ENCODE data around the gene HOXC9. TPM values are rescaled to one million over a fixed set of nuclear protein-coding genes. Genes with fewer than 3 reads are reported as not detected.

Gene HOXC9
- total RNA-seq, 1 experiment from 2014 or later, result not detected

- ATAC-seq (no peak), DNase-seq (ENCODE audit: low spot score) (no peak)
- 0 out of 2 replicates have a peak, but pooled peaks have one; percentile 7 for TF ChIP-seq CTCF (IDR thresholded peaks at IDR 0.05)
- TF ChIP-seq TCF7 (CRISPR knock-in tag; IDR thresholded peaks at IDR 0.05; ENCODE audit: low read depth), result no peak
- CTCF ChIA-PET, result interaction anchor here (0.6 to 1.3 kb wide), 2 partner anchors 135 to 218 kb away, joined by 3 read pairs; no protein-coding TSS in a partner anchor
- POLR2A ChIA-PET, result no interaction called here
- Mint-ChIP-seq H3K4me3 (no peak overlapping the region), H3K27me3 (ENCODE audit: low read depth) (peaks cover 100% of the 10 kb centered on the region), H3K4me1 (peaks cover 30% of the 10 kb centered on the region), H3K36me3 (no peaks in the 10 kb centered on the region), H3K9me3 (no peaks in the 10 kb centered on the region), H3K27ac (no peak overlapping the region)
Measured at GRCh38 chr12:53982648-53983567, 17.1 kb upstream of the HOXC9 start.

GRCh38 chr12:53983568-53983949 lies 16.4 kb upstream of the HOXC9 start:
- no peak for DNase-seq (ENCODE audit: low spot score)
- no peak for ATAC-seq
- peaks cover 26% of the 10 kb centered on the region for H3K4me1 Mint-ChIP-seq
- TF ChIP-seq NR1H2 (CRISPR knock-in tag; IDR thresholded peaks at IDR 0.05) (no peak), HMGXB4 (CRISPR knock-in tag; IDR thresholded peaks at IDR 0.05) (no peak), CREM (CRISPR knock-in tag; IDR thresholded peaks at IDR 0.05) (no peak)
- no peak overlapping the region for H3K4me3 Mint-ChIP-seq
- H3K36me3 Mint-ChIP-seq, result no peaks in the 10 kb centered on the region
- no peaks in the 10 kb centered on the region for H3K9me3 Mint-ChIP-seq
- H3K27ac Mint-ChIP-seq, result no peak overlapping the region
- ChIA-PET CTCF (interaction anchor here (0.6 to 3.1 kb wide), 6 partner anchors 14 to 224 kb away, joined by 3 to 43 read pairs (median 15); partner anchors contain the start of genes HOXC5 and HOXC8), POLR2A (no interaction called here)
- H3K27me3 Mint-ChIP-seq (ENCODE audit: low read depth), result peaks cover 100% of the 10 kb centered on the region

- ATAC-seq, result no peak
- Mint-ChIP-seq H3K27ac (no peak overlapping the region), H3K27me3 (ENCODE audit: low read depth) (peaks cover 100% of the 10 kb centered on the region), H3K4me3 (no peak overlapping the region; the same call in 1 of the 2 replicates), H3K4me1 (peaks cover 26% of the 10 kb centered on the region), H3K9me3 (no peaks in the 10 kb centered on the region), H3K36me3 (no peaks in the 10 kb centered on the region)
- POLR2A ChIA-PET, result no interaction called here
- CTCF ChIA-PET, result interaction anchor here (0.6 to 5.1 kb wide), 17 partner anchors 8 to 241 kb away, joined by 3 to 43 read pairs (median 8); partner anchors contain the start of genes HOXC13, HOXC5, HOXC6 and HOXC8
- no peak for DNase-seq (ENCODE audit: low spot score)
- TF ChIP-seq FOXP1 (CRISPR knock-in tag; IDR thresholded peaks at IDR 0.05; ENCODE audit: borderline replicate concordance) (no peak), GTF2I (CRISPR knock-in tag; conservative IDR thresholded peaks at IDR 0.05) (no peak), CREM (CRISPR knock-in tag; IDR thresholded peaks at IDR 0.05) (no peak), ZNF425 (CRISPR knock-in tag; conservative IDR thresholded peaks at IDR 0.05) (no peak), CBFB (CRISPR knock-in tag; IDR thresholded peaks at IDR 0.05; ENCODE audit: low read depth) (no peak), RELA (CRISPR knock-in tag; IDR thresholded peaks at IDR 0.05; ENCODE audit: borderline replicate concordance) (no peak), ZNF263 (CRISPR knock-in tag; IDR thresholded peaks at IDR 0.05; ENCODE audit: low read depth) (no peak), ZNF532 (CRISPR knock-in tag; IDR thresholded peaks at IDR 0.05; ENCODE audit: borderline replicate concordance) (no peak), USF2 (CRISPR knock-in tag; IDR thresholded peaks at IDR 0.05) (no peak), TEAD4 (CRISPR knock-in tag; IDR thresholded peaks at IDR 0.05) (no peak), SMAD3 (CRISPR knock-in tag; IDR thresholded peaks at IDR 0.05; ENCODE audit: borderline replicate concordance) (no peak), ZNF671 (CRISPR knock-in tag; IDR thresholded peaks at IDR 0.05) (no peak), NFATC4 (CRISPR knock-in tag; IDR thresholded peaks at IDR 0.05) (no peak)
Measured at GRCh38 chr12:53983950-53984572, 15.9 kb upstream of the HOXC9 start.

Measured in WTC11 (cell line).